DND-41 (cell line): Measurements from ENCODE around the gene SCGB1D1.

Source experiments
- ATAC-seq: fragments of 200-7000 bp; cut with Tn5 transposase; 3 replicates; pipeline ENCODE4 v1.9.1; 2021; ENCODE audit warnings: low read depth; ENCODE audit not compliant: insufficient read depth
- DNase-seq: peaks from one replicate; pipeline ENCODE4 v3.0.0-alpha.2; 2020
- H2AFZ ChIP-seq: 2 replicates; pipeline ENCODE4 v1.6.0; 2012; ENCODE audit warnings: low read depth, low read length
- H3K27ac ChIP-seq: 2 replicates; pipeline ENCODE4 v1.5.1; 2012; ENCODE audit warnings: low read length, inconsistent platforms
- H3K27me3 ChIP-seq: fragments of 200-600 bp; sonication (generic); 2 replicates; pipeline ENCODE4 v1.6.0; 2012; ENCODE audit warnings: low read length, mild to moderate bottlenecking, inconsistent platforms; ENCODE audit not compliant: insufficient read depth, poor library complexity
- H3K36me3 ChIP-seq: 2 replicates; pipeline ENCODE4 v1.5.1; 2012; ENCODE audit warnings: low read length, inconsistent platforms; ENCODE audit not compliant: insufficient read depth
- H3K4me1 ChIP-seq: 2 replicates; pipeline ENCODE4 v1.5.1; 2012; ENCODE audit warnings: mild to moderate bottlenecking, low read length; ENCODE audit not compliant: insufficient read depth
- H3K4me2 ChIP-seq: 2 replicates; pipeline ENCODE4 v1.6.0; 2012; ENCODE audit warnings: mild to moderate bottlenecking, moderate library complexity, low read length, inconsistent platforms; ENCODE audit not compliant: insufficient read depth
- H3K4me3 ChIP-seq, 2 experiments: fragments of 200-600 bp in 1 of 2; shearing (Covaris generic) in 1 of 2; 2 replicates each; pipeline ENCODE4 v1.5.1; 2012 to 2016; ENCODE audit warnings: inconsistent platforms in 2 of 2, low read length in 2 of 2, mild to moderate bottlenecking in 2 of 2, low read depth in 1 of 2, moderate library complexity in 1 of 2
- H3K79me2 ChIP-seq: 2 replicates; pipeline ENCODE4 v1.6.0; 2012; ENCODE audit warnings: low read length, inconsistent platforms; ENCODE audit not compliant: insufficient read depth
- H3K9ac ChIP-seq: 2 replicates; pipeline ENCODE4 v1.6.0; 2012; ENCODE audit warnings: low read depth, mild to moderate bottlenecking, inconsistent platforms, low read length, moderate library complexity
- H3K9me3 ChIP-seq: 2 replicates; pipeline ENCODE4 v1.5.1; 2012; ENCODE audit warnings: low read length, moderate library complexity, mild to moderate bottlenecking, inconsistent platforms; ENCODE audit not compliant: insufficient read depth, severe bottlenecking
- H4K20me1 ChIP-seq: 2 replicates; pipeline ENCODE4 v1.6.0; 2012; ENCODE audit warnings: low read length; ENCODE audit not compliant: insufficient read depth
- EZH2 ChIP-seq: IDR thresholded peaks from 3 replicates; pipeline ENCODE4 v1.6.1; 2012; ENCODE audit warnings: borderline replicate concordance, low read depth, mild to moderate bottlenecking, moderate library complexity, low read length, inconsistent platforms; ENCODE audit not compliant: severe bottlenecking
- TF ChIP-seq, protein P1 (sequence below): IDR thresholded peaks from 2 replicates; pipeline ENCODE4 v1.5.1; 2012; ENCODE audit warnings: borderline replicate concordance, low read length, moderate library complexity, mild to moderate bottlenecking; ENCODE audit not compliant: poor library complexity, severe bottlenecking; ENCODE audit errors: extremely low read depth

The SCGB1D1 gene

DNA sequence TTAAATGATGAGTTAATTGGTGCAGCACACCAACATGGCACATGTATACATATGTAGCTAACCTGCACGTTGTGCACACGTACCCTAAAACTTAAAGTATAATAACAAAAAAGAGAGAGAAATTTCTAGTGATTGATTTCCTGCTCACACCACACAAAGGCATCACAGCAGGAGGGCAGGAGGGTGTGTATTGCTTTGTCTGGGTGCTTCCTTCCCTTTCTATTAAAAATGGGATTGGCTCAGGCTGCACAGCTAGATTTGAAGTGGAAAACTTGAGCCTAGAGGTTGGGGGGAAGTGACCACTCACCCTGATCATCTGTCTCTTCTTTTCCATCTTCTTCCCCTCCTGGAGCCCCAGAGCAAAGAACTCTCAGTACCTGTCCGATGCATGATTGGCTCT, 51.1 kb downstream of the SCGB1D1 start:
- TF ChIP-seq, protein P1, sequence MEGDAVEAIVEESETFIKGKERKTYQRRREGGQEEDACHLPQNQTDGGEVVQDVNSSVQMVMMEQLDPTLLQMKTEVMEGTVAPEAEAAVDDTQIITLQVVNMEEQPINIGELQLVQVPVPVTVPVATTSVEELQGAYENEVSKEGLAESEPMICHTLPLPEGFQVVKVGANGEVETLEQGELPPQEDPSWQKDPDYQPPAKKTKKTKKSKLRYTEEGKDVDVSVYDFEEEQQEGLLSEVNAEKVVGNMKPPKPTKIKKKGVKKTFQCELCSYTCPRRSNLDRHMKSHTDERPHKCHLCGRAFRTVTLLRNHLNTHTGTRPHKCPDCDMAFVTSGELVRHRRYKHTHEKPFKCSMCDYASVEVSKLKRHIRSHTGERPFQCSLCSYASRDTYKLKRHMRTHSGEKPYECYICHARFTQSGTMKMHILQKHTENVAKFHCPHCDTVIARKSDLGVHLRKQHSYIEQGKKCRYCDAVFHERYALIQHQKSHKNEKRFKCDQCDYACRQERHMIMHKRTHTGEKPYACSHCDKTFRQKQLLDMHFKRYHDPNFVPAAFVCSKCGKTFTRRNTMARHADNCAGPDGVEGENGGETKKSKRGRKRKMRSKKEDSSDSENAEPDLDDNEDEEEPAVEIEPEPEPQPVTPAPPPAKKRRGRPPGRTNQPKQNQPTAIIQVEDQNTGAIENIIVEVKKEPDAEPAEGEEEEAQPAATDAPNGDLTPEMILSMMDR, result no peak
- TF ChIP-seq EZH2, result no peak
- Histone ChIP-seq H3K9me3 (no peaks in the 10 kb centered on the region), H3K4me3 (no peak overlapping the region), H4K20me1 (no peaks in the 10 kb centered on the region), H2AFZ (no peak overlapping the region), H3K79me2 (no peaks in the 10 kb centered on the region), H3K27ac (no peak overlapping the region), H3K27me3 (no peaks in the 10 kb centered on the region), H3K36me3 (no peaks in the 10 kb centered on the region), H3K9ac (no peak overlapping the region), H3K4me1 (no peaks in the 10 kb centered on the region), H3K4me2 (no peak overlapping the region)
- DNase-seq (no peak), ATAC-seq (no peak)

DNA sequence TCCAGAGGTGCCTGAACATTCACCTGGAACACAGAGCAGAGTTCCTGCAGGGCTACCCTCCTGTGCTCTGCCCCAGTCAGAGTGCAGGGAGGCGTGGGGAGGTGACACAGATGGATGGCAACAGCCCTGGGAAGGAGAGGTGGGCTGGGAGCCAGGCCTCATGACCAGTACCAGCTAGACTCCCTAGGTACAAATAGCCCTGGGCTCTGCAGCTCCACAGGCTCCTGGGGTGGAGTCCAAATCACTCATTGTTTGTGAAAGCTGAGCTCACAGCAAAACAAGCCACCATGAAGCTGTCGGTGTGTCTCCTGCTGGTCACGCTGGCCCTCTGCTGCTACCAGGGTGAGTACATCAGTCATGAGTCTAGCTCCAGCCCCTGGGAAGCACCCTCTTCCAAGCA, 52.0 kb downstream of the SCGB1D1 start, which contains the start of gene SCGB1D2:
Gene SCGB1D2 (plus strand): TSS at position 219 of the 400 bp plus-strand sequence. CDS start 69 bp downstream, at position 288.
- no peak within 1 kb of the TSS for H3K9ac ChIP-seq
- TF ChIP-seq, protein P1, result no peak
- TF ChIP-seq EZH2, result no peak
- ATAC-seq (no peak), DNase-seq (no peak)
- H2AFZ ChIP-seq, result no peak within 1 kb of the TSS
- H3K36me3 ChIP-seq, result no peaks in the 10 kb centered on the region
- no peaks in the 10 kb centered on the region for H3K9me3 ChIP-seq
- H3K27me3 ChIP-seq, result no peaks in the 10 kb centered on the region
- no peaks in the 10 kb centered on the region for H3K79me2 ChIP-seq
- H4K20me1 ChIP-seq, result no peaks in the 10 kb centered on the region
- H3K4me2 ChIP-seq, result no peak within 1 kb of the TSS
- no peaks in the 10 kb centered on the region for H3K4me1 ChIP-seq
- H3K27ac ChIP-seq, result no peak within 1 kb of the TSS
- H3K4me3 ChIP-seq, result no peak within 1 kb of the TSS
